ENCODE results near the gene ARHGAP26.
A peak's percentile ranks its signal among the peaks of the same experiment; 100 is the strongest.

ARHGAP26 gene

GRCh38 chr5:143036146-143036927, 266.2 kb downstream of the ARHGAP26 start:
- Mint-ChIP-seq H3K9me3 (ENCODE audit: low read depth) (no peaks in the 10 kb centered on the region), H3K4me1 (ENCODE audit: low read depth) (peaks cover 41% of the 10 kb centered on the region), H3K36me3 (peaks cover 31% of the 10 kb centered on the region), H3K27me3 (no peaks in the 10 kb centered on the region), H3K27ac (peak overlapping the region; percentile 91), H3K4me3 (peak overlapping the region; percentile 70)

- Mint-ChIP-seq H3K27ac (peak overlapping the region; percentile 54), H3K4me1 (ENCODE audit: low read depth) (peaks cover 37% of the 10 kb centered on the region), H3K36me3 (peaks cover 28% of the 10 kb centered on the region), H3K9me3 (ENCODE audit: low read depth) (no peaks in the 10 kb centered on the region), H3K27me3 (no peaks in the 10 kb centered on the region), H3K4me3 (no peak overlapping the region)
Observed at GRCh38 chr5:143037071-143037470, 266.9 kb downstream of the ARHGAP26 start.

- Mint-ChIP-seq H3K27me3 (no peaks in the 10 kb centered on the region), H3K36me3 (peaks cover 31% of the 10 kb centered on the region), H3K4me1 (ENCODE audit: low read depth) (peaks cover 34% of the 10 kb centered on the region), H3K27ac (peak overlapping the region; percentile 29), H3K9me3 (ENCODE audit: low read depth) (no peaks in the 10 kb centered on the region), H3K4me3 (no peak overlapping the region)
Observed at GRCh38 chr5:143037708-143038107, 267.5 kb downstream of the ARHGAP26 start.

- Mint-ChIP-seq H3K36me3 (peaks cover 50% of the 10 kb centered on the region), H3K27me3 (no peaks in the 10 kb centered on the region), H3K4me1 (ENCODE audit: low read depth) (peaks cover 25% of the 10 kb centered on the region), H3K4me3 (no peak overlapping the region), H3K27ac (no peak overlapping the region), H3K9me3 (ENCODE audit: low read depth) (no peaks in the 10 kb centered on the region)
Observed at GRCh38 chr5:143040622-143041021, 270.4 kb downstream of the ARHGAP26 start.

GRCh38 chr5:143041461-143041860, 271.3 kb downstream of the ARHGAP26 start:
- H3K4me3 Mint-ChIP-seq, result no peak overlapping the region
- H3K36me3 Mint-ChIP-seq, result peaks cover 46% of the 10 kb centered on the region
- H3K4me1 Mint-ChIP-seq (ENCODE audit: low read depth), result peaks cover 18% of the 10 kb centered on the region
- no peaks in the 10 kb centered on the region for H3K27me3 Mint-ChIP-seq
- H3K27ac Mint-ChIP-seq, result no peak overlapping the region
- no peaks in the 10 kb centered on the region for H3K9me3 Mint-ChIP-seq (ENCODE audit: low read depth)

- Mint-ChIP-seq H3K9me3 (ENCODE audit: low read depth) (no peaks in the 10 kb centered on the region), H3K27me3 (no peaks in the 10 kb centered on the region), H3K4me1 (ENCODE audit: low read depth) (peaks cover 12% of the 10 kb centered on the region), H3K27ac (no peak overlapping the region), H3K36me3 (peaks cover 43% of the 10 kb centered on the region), H3K4me3 (no peak overlapping the region)
Observed at GRCh38 chr5:143041972-143042770, 272.0 kb downstream of the ARHGAP26 start.

GRCh38 chr5:143044265-143044664, 274.1 kb downstream of the ARHGAP26 start:
- Mint-ChIP-seq H3K27ac (no peak overlapping the region), H3K27me3 (no peaks in the 10 kb centered on the region), H3K36me3 (peaks cover 42% of the 10 kb centered on the region)

GRCh38 chr5:143045062-143045461, 274.9 kb downstream of the ARHGAP26 start:
- Mint-ChIP-seq H3K27me3 (no peaks in the 10 kb centered on the region), H3K27ac (no peak overlapping the region), H3K4me1 (ENCODE audit: low read depth) (peaks cover 7% of the 10 kb centered on the region), H3K9me3 (ENCODE audit: low read depth) (no peaks in the 10 kb centered on the region), H3K36me3 (peaks cover 45% of the 10 kb centered on the region), H3K4me3 (no peak overlapping the region)

More at GRCh38 chr5:143044265-143044664, 274.1 kb downstream of the ARHGAP26 start:
- no peaks in the 10 kb centered on the region for H3K4me1 Mint-ChIP-seq (ENCODE audit: low read depth)
- no peak overlapping the region for H3K4me3 Mint-ChIP-seq
- H3K9me3 Mint-ChIP-seq (ENCODE audit: low read depth), result no peaks in the 10 kb centered on the region

GRCh38 chr5:143046314-143046713, 276.1 kb downstream of the ARHGAP26 start:
- Mint-ChIP-seq H3K4me1 (ENCODE audit: low read depth) (peaks cover 12% of the 10 kb centered on the region), H3K27me3 (no peaks in the 10 kb centered on the region), H3K36me3 (peaks cover 48% of the 10 kb centered on the region), H3K4me3 (no peak overlapping the region), H3K27ac (no peak overlapping the region), H3K9me3 (ENCODE audit: low read depth) (no peaks in the 10 kb centered on the region)

GRCh38 chr5:143047091-143047490, 276.9 kb downstream of the ARHGAP26 start:
- H3K27ac Mint-ChIP-seq, result no peak overlapping the region
- no peaks in the 10 kb centered on the region for H3K27me3 Mint-ChIP-seq
- peaks cover 50% of the 10 kb centered on the region for H3K36me3 Mint-ChIP-seq

GRCh38 chr5:143050183-143050582, 280.0 kb downstream of the ARHGAP26 start:
- Mint-ChIP-seq H3K4me3 (no peak overlapping the region), H3K27ac (no peak overlapping the region), H3K9me3 (ENCODE audit: low read depth) (no peaks in the 10 kb centered on the region), H3K4me1 (ENCODE audit: low read depth) (peaks cover 37% of the 10 kb centered on the region), H3K27me3 (no peaks in the 10 kb centered on the region), H3K36me3 (peaks cover 39% of the 10 kb centered on the region)

More at GRCh38 chr5:143047091-143047490, 276.9 kb downstream of the ARHGAP26 start:
- Mint-ChIP-seq H3K4me1 (ENCODE audit: low read depth) (peaks cover 14% of the 10 kb centered on the region), H3K9me3 (ENCODE audit: low read depth) (no peaks in the 10 kb centered on the region), H3K4me3 (no peak overlapping the region)

- peaks cover 50% of the 10 kb centered on the region for H3K4me1 Mint-ChIP-seq (ENCODE audit: low read depth)
- no peaks in the 10 kb centered on the region for H3K27me3 Mint-ChIP-seq
- H3K36me3 Mint-ChIP-seq, result peaks cover 42% of the 10 kb centered on the region
- no peak overlapping the region for H3K27ac Mint-ChIP-seq
- H3K9me3 Mint-ChIP-seq (ENCODE audit: low read depth), result no peaks in the 10 kb centered on the region
- H3K4me3 Mint-ChIP-seq, result no peak overlapping the region
Observed at GRCh38 chr5:143051244-143052058, 281.3 kb downstream of the ARHGAP26 start.

- H3K36me3 Mint-ChIP-seq, result peaks cover 53% of the 10 kb centered on the region
- H3K9me3 Mint-ChIP-seq (ENCODE audit: low read depth), result no peaks in the 10 kb centered on the region
- no peaks in the 10 kb centered on the region for H3K27me3 Mint-ChIP-seq
- peaks cover 53% of the 10 kb centered on the region for H3K4me1 Mint-ChIP-seq (ENCODE audit: low read depth)
- H3K4me3 Mint-ChIP-seq, result no peak overlapping the region
- peak overlapping the region; percentile 83 for H3K27ac Mint-ChIP-seq
Observed at GRCh38 chr5:143052967-143053682, 282.9 kb downstream of the ARHGAP26 start.

- Mint-ChIP-seq H3K4me3 (no peak overlapping the region), H3K36me3 (peaks cover 59% of the 10 kb centered on the region), H3K27me3 (no peaks in the 10 kb centered on the region), H3K27ac (peak overlapping the region; percentile 83), H3K9me3 (ENCODE audit: low read depth) (no peaks in the 10 kb centered on the region), H3K4me1 (ENCODE audit: low read depth) (peaks cover 53% of the 10 kb centered on the region)
Observed at GRCh38 chr5:143053780-143054179, 283.6 kb downstream of the ARHGAP26 start.
